Stimulated activated CD8-positive, alpha-beta memory T cell treated with anti-CD3 and anti-CD28 coated beads, Interleukin-12 subunit alpha, Interleukin-12 subunit beta, amount 100 ng/mL, for 4 hours (primary cell): ENCODE measurements around the gene GAMT.

ENCODE experiments used
- DNase-seq: peaks from one replicate; pipeline ENCODE4 v3.0.0-alpha.2; 2020; ENCODE audit warnings: low read depth

Gene GAMT

DNA sequence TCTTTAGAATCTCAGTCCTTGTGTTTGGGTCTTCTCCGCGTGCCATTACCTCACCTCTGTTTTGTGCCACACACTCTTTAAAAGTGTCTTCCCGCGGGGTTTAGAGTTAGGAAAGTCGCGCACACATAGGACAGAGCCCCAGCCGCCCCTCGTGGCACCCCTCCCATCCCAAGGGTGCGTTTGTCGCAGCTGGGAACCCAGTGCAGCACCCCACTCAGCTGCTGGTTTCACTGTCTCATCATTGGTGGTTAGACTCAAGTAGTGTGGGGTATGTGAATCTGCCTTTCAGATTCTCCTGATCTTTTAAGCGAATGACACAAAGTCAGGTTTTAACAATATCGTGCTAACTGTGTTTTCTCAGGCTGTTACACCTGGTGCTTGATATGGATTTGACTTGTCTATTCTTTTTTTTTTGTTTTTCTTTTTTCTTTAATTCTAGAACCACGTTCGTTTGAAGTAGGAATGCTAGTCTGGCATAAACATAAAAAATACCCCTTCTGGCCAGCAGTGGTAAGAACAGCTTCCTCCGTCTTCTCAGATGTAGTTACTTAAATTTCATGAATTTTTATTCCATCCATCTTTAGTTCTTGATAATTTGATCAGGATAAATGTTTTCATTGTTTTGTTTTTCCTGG lies 37.2 kb downstream of the GAMT start:
- no peak for DNase-seq

DNA sequence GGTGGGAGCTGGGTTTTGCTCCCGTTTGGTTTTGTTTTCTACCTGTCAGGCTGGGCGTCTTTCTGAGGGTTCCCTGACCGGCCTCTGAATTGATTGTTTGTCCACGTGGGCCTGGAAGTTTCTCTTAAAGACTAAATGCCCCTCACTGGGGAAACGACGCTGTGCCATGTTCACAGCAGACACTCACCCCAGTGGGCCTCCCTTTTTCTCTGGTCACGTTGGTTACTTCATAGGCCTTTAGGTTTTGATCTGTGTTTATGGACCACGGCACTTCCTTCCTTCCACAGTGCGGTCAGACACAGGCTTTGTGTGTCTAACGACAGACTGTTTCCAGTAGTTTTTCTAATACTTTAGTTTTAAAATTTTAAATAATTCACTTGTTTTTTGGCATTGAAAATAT lies 37.7 kb downstream of the GAMT start:
- no peak for DNase-seq

DNA sequence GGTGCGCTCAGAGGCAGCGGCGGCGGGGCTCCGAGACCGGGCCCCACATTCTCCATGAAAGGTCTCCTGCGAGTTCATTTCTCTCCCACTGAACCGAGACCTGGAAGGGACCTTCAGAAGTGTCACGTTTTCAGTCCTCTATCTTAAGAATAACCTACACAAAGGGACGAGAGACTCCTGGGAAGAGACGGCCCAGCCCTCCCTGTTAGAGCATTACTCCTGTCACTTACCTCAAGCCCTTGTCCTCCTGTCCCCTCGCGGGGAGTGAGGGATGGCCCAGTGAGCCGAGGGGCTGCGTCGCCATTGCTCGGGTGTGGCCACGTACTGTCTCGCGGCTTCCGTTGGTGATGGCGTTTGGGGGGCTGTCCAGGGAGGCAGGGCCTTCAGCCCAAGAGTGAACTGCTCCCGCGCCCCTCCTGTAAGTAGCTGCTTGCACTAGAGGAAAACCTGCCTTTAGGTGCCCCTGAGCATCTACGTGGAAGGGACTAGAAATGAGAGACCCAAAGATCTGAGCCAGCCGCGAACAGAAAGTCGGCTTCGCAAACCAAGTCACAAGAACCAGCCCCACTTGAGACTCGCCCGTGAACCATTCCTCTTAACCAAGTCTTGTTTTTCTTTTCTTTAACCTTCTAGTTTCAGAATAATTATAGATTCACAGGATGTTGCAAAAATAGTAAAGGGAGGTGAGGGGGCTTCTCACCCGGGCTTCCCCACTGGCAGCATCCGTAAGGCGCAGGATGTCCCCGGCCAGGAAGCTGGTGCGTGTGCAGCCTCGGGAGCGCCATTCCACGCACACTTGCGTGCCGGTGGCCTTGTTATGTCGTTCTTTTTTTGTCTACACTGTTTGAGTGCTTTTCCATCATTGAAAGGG lies 38.7 kb downstream of the GAMT start:
- no peak for DNase-seq

DNA sequence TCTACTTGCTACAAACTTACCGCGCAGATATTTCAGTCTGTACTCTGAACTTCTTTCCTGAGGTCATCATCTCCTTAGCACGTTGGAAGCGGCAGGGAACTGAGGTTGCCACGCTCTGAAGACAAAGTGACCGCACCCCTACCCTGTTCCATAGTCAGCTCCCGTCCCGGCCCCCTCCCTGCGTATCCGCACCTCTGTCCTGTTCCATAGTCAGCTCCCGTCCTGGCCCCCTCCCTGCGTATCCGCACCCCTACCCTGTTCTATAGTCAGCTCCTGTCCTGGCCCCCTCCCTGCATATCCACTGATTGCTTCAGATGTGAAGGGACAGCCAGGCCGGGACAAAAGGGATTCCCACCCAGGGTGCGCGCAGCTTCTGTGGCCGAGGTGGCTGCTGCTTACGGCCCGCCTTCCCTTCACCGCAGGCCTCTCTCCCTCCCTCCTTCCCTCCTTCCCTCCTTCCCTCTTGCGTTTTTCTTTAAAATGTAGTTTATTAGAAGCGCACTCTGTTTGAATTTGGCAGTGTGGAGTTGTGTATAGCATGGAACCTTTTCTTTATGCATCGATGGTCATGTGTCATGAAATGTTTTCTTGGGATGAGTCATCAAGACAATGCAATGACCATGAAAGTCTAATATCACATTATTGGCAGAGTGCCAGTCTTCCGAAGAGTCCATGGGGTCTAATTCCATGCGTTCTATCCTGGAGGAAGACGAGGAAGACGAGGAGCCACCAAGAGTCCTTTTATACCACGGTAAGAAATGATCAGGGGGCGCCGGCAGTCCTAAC lies 39.5 kb downstream of the GAMT start:
- DNase-seq, result no peak

DNA sequence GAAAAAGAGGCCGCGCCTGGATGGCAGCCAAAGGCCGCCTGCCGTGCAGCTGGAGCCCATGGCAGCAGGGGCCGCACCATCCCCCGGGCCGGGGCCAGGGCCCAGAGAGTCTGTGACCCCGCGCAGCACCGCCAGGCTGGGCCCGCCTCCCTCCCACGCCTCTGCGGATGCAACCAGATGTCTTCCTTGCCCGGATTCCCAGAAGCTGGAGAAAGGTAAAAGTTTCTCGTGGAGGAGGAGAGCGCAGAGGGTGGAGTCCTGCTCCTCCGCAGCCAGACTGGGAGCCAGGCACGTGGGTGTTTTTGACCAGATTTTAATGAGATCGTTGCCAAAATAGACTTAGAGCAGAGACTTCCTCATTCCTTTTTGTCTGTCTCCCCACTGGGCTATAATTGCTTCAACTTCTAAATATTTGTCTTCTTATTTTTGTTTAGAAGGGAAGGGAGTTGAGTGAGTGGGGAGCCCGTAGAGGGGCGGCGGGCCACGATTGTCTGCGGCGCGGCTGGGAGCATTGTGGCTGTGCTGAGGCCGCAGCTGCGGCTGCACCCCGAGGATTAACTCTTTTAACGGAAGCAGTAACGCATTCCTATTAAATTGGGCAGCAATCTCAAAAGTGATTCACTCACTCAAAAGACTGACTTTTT lies 40.4 kb downstream of the GAMT start:
- DNase-seq, result no peak

DNA sequence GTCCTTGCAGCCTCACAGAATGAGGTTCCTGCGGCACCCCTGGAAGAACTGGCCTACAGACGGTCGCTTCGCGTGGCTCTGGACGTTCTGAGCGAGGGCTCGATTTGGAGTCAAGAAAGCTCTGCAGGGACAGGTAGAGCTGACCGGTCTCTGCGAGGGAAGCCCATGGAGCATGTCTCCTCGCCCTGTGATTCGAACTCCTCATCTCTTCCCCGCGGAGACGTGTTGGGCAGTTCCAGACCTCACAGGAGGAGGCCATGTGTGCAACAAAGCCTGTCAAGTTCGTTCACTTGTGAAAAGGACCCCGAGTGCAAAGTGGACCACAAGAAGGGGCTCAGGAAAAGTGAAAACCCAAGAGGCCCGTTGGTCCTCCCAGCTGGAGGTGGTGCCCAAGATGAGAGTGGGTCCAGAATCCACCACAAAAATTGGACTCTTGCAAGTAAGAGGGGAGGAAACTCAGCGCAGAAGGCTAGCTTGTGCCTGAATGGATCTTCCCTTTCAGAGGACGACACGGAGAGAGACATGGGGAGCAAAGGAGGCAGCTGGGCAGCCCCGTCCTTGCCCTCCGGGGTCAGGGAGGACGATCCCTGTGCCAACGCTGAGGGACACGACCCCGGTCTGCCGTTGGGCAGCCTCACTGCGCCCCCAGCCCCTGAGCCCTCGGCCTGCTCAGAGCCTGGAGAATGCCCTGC lies 41.1 kb downstream of the GAMT start:
- no peak for DNase-seq

DNA sequence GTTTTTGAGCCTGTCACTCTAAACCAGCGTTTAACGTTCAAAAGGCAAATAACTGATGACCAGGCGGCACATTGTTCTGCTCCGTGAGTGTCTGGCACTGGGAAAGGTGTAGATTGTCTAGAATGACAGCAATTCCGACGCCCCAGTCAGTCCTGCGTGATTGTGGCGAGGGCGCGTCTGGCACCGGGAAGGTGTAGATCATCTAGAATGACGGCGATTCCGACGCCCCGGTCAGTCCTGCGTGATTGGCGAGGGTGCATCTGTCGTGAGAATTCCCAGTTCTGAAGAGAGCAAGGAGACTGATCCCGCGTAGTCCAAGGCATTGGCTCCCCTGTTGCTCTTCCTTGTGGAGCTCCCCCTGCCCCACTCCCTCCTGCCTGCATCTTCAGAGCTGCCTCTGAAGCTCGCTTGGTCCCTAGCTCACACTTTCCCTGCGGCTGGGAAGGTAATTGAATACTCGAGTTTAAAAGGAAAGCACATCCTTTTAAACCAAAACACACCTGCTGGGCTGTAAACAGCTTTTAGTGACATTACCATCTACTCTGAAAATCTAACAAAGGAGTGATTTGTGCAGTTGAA lies 43.7 kb downstream of the GAMT start:
- DNase-seq, result no peak

DNA sequence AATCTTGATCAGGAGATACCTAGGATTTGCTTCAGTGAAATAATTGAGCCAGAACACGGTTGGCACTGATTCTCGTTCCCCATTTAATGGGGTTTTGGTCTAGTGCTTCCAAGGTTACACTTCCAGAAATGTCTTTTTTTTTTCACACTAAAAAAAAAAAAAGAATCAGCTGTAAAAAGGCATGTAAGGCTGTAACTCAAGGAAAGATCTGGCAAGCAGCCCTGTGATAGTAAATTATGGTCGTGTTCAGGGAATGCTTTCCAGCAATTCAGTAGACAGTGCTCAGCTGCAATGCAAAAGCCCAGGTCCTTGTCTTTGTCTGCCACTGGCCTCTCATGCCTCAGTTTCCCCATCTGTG lies 44.9 kb downstream of the GAMT start:
- no peak for DNase-seq

DNA sequence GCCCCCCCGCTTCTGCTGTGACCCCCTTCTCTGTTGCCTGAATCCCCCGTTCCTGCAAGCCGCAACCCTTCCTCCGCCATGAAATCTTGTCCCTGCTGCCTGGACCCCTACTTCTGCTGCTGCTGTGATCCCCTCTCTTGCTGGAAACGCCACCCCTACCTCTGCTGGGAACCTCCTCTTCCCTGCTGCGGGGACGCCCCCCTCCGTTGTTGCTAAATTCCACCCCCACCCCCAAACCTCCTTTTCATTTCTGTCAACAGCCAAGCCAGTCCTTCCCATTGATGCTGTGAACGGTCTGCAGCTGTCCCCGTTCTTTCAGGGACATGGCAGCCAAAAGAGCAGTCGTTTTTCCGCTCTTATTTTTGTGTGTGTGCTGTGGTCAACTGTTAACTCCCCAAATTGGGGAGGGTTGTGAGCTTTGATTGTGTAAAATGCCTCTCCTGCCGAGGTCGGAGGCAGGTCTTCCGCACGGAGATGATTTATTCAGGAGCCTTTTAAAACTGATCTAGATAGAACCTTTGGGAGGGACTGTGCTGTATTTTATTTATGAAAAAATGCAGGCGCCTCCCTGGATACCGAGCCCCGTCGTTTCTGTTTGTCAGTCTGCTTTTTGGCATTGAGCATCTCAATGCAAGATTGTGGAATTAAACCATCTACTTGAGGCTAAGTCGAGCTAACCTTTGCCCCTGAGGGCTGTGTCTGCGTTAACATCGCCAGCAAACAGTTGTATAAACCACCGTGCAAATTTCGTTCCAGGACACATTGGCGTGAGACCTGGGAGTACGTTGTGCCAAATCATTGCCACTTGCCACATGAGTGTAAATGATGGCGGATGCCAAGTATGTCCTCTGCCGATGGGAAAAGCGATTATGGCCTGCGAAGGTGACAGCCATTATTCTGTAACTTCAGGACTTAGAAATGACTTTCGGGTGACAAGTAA lies 45.5 kb downstream of the GAMT start:
- DNase-seq, result no peak

DNA sequence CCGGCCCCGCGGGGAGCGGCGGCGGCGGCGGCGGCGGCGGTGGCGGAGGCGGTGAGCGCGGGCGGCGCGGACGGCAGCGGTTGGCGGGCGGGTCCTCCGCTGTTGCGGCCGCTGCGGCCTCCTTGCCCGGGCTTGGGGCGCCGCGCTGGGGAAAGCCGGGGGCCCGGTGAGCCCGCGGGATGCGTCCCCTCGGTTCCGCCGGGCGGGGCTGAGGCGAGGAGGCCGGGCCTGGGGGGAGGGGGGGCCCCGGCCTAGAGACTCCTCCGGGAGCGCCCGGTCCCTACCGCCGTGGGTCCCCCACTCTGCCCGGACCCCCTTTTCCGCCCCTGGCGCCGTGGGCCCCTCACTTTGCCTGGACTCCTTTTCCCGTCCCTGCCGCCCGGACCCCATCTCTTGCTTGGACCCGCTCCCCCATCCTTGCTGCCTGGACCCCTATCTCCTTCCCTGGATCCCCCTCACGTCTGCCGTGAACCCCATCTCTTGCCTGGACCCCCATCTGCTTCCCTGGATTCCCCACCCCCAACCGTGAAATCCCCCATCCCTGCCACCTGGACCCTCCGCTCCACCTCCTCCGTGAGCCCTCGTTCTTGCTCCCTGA lies 46.3 kb downstream of the GAMT start:
- no peak for DNase-seq

DNA sequence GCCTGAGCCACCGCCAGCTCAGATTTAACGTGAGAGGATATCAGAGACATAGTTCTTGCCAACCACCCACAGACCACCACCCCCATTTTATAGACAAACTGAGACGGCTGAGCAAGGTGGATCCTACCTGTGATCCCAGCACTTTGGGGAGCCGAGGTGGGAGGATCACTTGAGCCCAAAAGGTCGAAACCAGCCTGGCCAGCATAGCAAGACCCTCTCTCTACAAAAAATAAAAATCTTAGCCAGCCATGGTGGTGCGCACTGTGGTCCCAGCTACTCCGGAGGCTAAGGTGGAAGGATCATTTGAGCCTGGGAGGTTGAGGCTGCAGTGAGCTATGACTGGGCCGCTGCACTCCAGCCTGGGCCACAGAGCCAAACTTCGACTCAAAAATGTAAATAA lies 48.2 kb downstream of the GAMT start:
- no peak for DNase-seq

DNA sequence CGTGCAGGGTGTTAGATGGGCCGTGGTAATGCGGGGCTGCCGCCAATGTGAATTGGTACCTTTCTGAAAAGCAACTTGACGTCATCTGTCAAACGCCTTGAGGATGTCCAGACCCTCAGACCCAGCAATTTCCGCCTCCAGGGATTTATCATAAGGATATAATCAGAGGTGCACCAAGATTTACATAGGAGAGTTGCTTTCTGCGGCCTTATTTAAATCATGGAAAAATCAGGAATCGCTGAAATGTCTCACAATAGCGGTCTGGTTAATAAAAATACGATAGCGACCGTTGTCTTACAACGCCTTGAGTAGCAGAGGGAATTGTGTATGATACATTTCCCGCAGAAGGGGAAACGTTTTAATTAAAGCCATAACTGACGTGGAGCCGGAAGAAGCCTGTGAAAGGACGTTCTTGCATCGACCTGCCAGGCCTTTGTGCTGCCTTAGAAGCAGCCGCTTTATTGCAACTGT lies 49.9 kb downstream of the GAMT start:
- no peak for DNase-seq

DNA sequence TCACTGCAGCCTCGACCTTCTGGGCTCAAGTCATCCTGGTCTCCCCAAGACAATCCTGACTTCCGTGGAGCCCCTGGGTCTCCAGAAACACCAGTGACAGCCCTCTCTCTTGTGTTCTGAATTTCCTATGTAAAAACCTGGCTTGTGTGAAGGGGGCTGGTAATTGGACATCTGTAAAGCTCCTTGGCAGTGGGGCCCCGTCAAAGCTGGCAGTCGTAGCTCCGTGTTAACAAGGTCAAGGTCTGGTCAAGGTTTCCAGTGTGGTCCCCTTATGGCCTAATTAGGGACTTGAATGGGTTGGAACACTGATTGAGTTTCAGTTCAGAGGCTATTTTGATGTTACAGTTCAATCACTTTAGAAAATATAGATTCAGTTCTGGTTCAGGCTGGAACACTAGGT lies 50.5 kb downstream of the GAMT start:
- DNase-seq, result no peak

DNA sequence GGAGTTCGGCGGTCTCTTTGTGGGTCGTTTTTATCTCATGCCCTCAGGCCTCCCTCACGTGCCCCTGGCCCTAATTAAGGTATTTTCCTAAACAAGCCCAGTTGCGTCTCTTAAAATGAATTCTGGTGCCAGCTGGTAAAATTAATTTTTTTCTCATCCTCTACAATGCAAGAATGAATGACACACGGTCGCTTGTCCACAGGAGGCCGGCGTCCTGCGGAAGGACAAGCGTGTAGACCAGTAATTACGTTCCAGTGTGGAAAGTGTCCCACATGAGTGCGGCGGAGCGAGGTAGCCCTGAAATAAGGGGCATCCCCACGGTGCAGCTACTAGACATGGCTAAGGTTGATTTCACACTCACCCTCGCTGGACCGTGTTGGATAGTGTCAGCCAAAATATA lies 52.1 kb downstream of the GAMT start:
- no peak for DNase-seq
